Dermis microvascular lymphatic vessel endothelial cell (primary cell): ENCODE data around the gene FADD. TPM values are rescaled to one million over a fixed set of nuclear protein-coding genes. Genes with fewer than 3 reads are reported as not detected.

Experiments
- total RNA-seq: library from RNA; depleted of rRNA; stranded (reverse); fragments of >200 nt; gene quantifications from 2 replicates; pipeline ENCODE4 v1.2.1, GENCODE V29; 2014

Gene FADD
- total RNA-seq, 1 donor from 2014 or later, result 44.4 TPM

Other genes starting within 250 kb of the FADD start
- gene ANO1, start 125.0 kb upstream of the FADD start, total RNA-seq, result not detected in 2 replicates
- gene PPFIA1, start 67.4 kb downstream of the FADD start, total RNA-seq, result 24.9 and 28.2 TPM in 2 replicates
- 219 and 243 TPM in 2 replicates for gene CTTN, start 195.2 kb downstream of the FADD start, total RNA-seq